ENCODE results near the gene ABCB11. TPM values are rescaled to one million over a fixed set of nuclear protein-coding genes. Genes with fewer than 3 reads are reported as not detected.

The ABCB11 gene
- total RNA-seq, 1 experiment from 2014 or later, result 0.12 TPM

- H2AFZ ChIP-seq (ENCODE audit: low read depth, low read length, poor library complexity, severe bottlenecking), result no peak overlapping the region
- ChIA-PET POLR2A (no interaction called here), RAD21 (ENCODE audit: low non-redundant PET in 1 of 2, low total read pairs in 2 of 2, uncharacterized antibody in 2 of 2, unreplicated experiment in 2 of 2) (no interaction called here), CTCF (no interaction called here)
- H3K36me3 ChIP-seq (ENCODE audit: control insufficient read depth in 1 of 2, insufficient read depth in 2 of 2, low read length in 2 of 2), result no peaks in the 10 kb centered on the region
- no peak overlapping the region for H3K4me3 ChIP-seq (replicated peaks in 1 of 2; ENCODE audit: low read depth in 1 of 2, low read length in 2 of 2)
- H3K27me3 ChIP-seq (ENCODE audit: insufficient read depth, low read length), result no peaks in the 10 kb centered on the region
- ATAC-seq, result no peak
- no peak overlapping the region for H3K9ac ChIP-seq (ENCODE audit: low read length)
- no TSS peak for BruUV-seq (replicated peaks)
- H3K4me1 ChIP-seq (ENCODE audit: control insufficient read depth in 1 of 2, insufficient read depth in 2 of 2, low read length in 2 of 2), result peaks cover 0 to 7% of the 10 kb centered on the region in 2 experiments; a peak in 2 of 4 replicates
- no peaks in the 10 kb centered on the region for H3K9me2 ChIP-seq (ENCODE audit: insufficient read depth)
- no peak for DNase-seq (ENCODE audit: low read depth, low spot score)
- H3K27ac ChIP-seq (ENCODE audit: low read depth, low read length), result no peak overlapping the region
- no peaks in the 10 kb centered on the region for H3K79me2 ChIP-seq (ENCODE audit: insufficient read depth, low read length)
- H3K4me2 ChIP-seq (ENCODE audit: low read length), result peak overlapping the region; percentile 15; the same call in 1 of the 2 replicates
- TF ChIP-seq EGR1 (IDR thresholded peaks at IDR 0.05; ENCODE audit: low read depth) (no peak), CEBPB (IDR thresholded peaks at IDR 0.05; ENCODE audit: low read depth) (peak; percentile 63), TCF7L2 (IDR thresholded peaks at IDR 0.05; ENCODE audit: borderline replicate concordance, extremely low read depth, insufficient read depth, insufficient read length) (no peak), SRF (IDR thresholded peaks at IDR 0.05; ENCODE audit: low read depth) (no peak), SIN3A (IDR thresholded peaks at IDR 0.05; ENCODE audit: low read depth) (no peak), CBX3 (IDR thresholded peaks at IDR 0.05; ENCODE audit: low read depth) (no peak), POLR2A (IDR thresholded peaks at IDR 0.05; ENCODE audit: borderline replicate concordance, extremely low read depth, insufficient read depth, insufficient read length) (no peak), ATF3 (IDR thresholded peaks at IDR 0.05) (no peak), FOSL1 (IDR thresholded peaks at IDR 0.05; ENCODE audit: low read depth) (0 out of 2 replicates have a peak, but pooled peaks have one; percentile 15)
- no peaks in the 10 kb centered on the region for H3K9me3 ChIP-seq (ENCODE audit: control insufficient read depth in 1 of 2, insufficient read depth in 1 of 2, low read depth in 1 of 2, low read length in 2 of 2)
- intact Hi-C loops (cut with micrococcal nuclease), result no loop called here
- no peaks in the 10 kb centered on the region for H4K20me1 ChIP-seq (ENCODE audit: insufficient read depth)
These were observed 12.7 kb downstream of the ABCB11 start for GRCh38 chr2:169018390-169018789.

- no peak overlapping the region for H3K9ac ChIP-seq (ENCODE audit: low read length)
- peaks cover 3 to 28% of the 10 kb centered on the region in 2 experiments; a peak in 3 of 4 replicates for H3K4me1 ChIP-seq (ENCODE audit: control insufficient read depth in 1 of 2, insufficient read depth in 2 of 2, low read length in 2 of 2)
- no peak overlapping the region for H3K4me3 ChIP-seq (replicated peaks in 1 of 2; ENCODE audit: low read depth in 1 of 2, low read length in 2 of 2)
- no peak for DNase-seq (ENCODE audit: low read depth, low spot score)
- no peaks in the 10 kb centered on the region for H3K27me3 ChIP-seq (ENCODE audit: insufficient read depth, low read length)
- H4K20me1 ChIP-seq (ENCODE audit: insufficient read depth), result no peaks in the 10 kb centered on the region
- RAD21 ChIA-PET (ENCODE audit: low non-redundant PET in 1 of 2, low total read pairs in 2 of 2, uncharacterized antibody in 2 of 2, unreplicated experiment in 2 of 2), result no interaction called here
- no peaks in the 10 kb centered on the region for H3K9me2 ChIP-seq (ENCODE audit: insufficient read depth)
- H3K27ac ChIP-seq (ENCODE audit: low read depth, low read length), result no peak overlapping the region
- H3K9me3 ChIP-seq (ENCODE audit: control insufficient read depth in 1 of 2, insufficient read depth in 1 of 2, low read depth in 1 of 2, low read length in 2 of 2), result no peaks in the 10 kb centered on the region
- no peak overlapping the region for H2AFZ ChIP-seq (ENCODE audit: low read depth, low read length, poor library complexity, severe bottlenecking)
- POLR2A ChIA-PET, result no interaction called here
- TF ChIP-seq CEBPB (IDR thresholded peaks at IDR 0.05; ENCODE audit: low read depth) (no peak), ZFX (IDR thresholded peaks at IDR 0.05) (no peak), EGR1 (IDR thresholded peaks at IDR 0.05; ENCODE audit: low read depth) (no peak), ZBTB33 (IDR thresholded peaks at IDR 0.05; ENCODE audit: extremely low read depth, insufficient replicate concordance, low read length) (no peak), JUND (IDR thresholded peaks at IDR 0.05) (no peak), REST (IDR thresholded peaks at IDR 0.05; ENCODE audit: low read depth) (no peak)
- no peaks in the 10 kb centered on the region for H3K79me2 ChIP-seq (ENCODE audit: insufficient read depth, low read length)
- H3K36me3 ChIP-seq (ENCODE audit: control insufficient read depth in 1 of 2, insufficient read depth in 2 of 2, low read length in 2 of 2), result no peaks in the 10 kb centered on the region
- BruUV-seq (replicated peaks), result no TSS peak
- no peak overlapping the region for H3K4me2 ChIP-seq (ENCODE audit: low read length)
- intact Hi-C loops (cut with micrococcal nuclease), result no loop called here
- no peak for ATAC-seq
- CTCF ChIA-PET, result no interaction called here
These were observed 15.2 kb downstream of the ABCB11 start for GRCh38 chr2:169015943-169016342.

All from HCT116 (cell line).